ENCODE results near the gene NFE2L1.

Gene NFE2L1

DNA sequence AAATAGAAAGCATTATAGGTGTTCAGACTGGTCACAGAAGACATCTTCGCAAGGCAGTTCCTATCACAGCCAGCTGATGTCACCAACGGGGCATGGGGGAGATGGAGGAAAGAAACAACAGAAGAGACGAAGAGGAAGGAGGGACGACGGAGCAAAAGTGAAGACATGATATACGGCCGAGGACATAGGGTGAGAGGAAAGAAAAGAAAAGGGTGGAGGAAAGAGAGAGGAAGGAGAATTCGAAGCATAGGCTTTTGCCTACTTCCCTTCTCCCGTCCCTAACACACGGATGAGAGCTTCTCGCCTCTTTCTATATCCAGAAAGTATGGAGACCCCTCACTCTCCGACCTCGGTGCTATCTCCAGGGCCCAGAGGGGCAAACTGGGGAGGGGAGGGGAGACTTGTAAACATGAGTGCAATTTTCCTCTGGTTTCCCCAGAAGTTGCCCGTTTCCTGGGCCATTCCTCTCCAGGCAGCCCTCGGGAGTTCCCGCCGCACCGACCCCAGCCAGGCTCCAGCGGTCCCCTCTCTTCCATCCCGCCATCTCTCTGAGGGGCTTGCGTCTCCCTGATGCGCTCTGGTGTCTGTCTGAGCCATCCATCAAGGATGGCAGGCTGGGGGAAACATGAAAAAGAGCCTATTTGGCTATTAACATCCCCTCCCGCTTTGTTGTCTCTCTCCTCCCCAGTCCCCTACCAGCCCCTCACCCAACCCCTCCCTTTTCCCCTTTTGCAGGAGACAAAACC, 36.6 kb upstream of the NFE2L1 start:
- H3K36me3 ChIP-seq (replicated peaks), result no peaks in the 10 kb centered on the region
- TF ChIP-seq, protein P1, sequence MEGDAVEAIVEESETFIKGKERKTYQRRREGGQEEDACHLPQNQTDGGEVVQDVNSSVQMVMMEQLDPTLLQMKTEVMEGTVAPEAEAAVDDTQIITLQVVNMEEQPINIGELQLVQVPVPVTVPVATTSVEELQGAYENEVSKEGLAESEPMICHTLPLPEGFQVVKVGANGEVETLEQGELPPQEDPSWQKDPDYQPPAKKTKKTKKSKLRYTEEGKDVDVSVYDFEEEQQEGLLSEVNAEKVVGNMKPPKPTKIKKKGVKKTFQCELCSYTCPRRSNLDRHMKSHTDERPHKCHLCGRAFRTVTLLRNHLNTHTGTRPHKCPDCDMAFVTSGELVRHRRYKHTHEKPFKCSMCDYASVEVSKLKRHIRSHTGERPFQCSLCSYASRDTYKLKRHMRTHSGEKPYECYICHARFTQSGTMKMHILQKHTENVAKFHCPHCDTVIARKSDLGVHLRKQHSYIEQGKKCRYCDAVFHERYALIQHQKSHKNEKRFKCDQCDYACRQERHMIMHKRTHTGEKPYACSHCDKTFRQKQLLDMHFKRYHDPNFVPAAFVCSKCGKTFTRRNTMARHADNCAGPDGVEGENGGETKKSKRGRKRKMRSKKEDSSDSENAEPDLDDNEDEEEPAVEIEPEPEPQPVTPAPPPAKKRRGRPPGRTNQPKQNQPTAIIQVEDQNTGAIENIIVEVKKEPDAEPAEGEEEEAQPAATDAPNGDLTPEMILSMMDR (IDR thresholded peaks at IDR 0.05; ENCODE audit: low read depth, low read length, missing control alignments), result peak; percentile 77
- H3K27ac ChIP-seq, result no peak overlapping the region
- in situ Hi-C loops (cut with HindIII; ENCODE audit: low pct_ligation_motif_present, low sequenced_read_pairs), result no loop called here
- H3K4me3 ChIP-seq (ENCODE audit: low read depth, low read length), result peak overlapping the region; percentile 54
- H3K27me3 ChIP-seq (replicated peaks), result no peaks in the 10 kb centered on the region
- DNase-seq, result peak; percentile 40

DNA sequence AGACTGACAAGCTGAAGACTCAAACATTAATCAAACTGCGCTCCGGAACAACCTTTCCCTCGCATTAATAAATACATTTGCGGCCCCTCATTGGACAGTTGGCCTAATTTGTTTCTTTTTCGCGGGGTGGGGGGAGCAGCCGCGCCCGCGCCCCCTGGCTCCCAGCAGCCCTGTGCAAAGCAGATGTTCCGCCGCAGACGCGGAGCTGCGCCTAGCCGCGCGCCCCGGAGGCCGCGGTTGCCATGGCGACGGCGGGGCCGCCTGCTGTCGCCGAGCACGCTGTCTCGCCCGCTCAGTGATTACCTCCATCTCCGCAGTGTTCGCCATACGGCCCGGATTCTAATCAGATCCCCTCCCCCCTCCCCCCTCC, 36.0 kb upstream of the NFE2L1 start:
- Histone ChIP-seq H3K27ac (no peak overlapping the region), H3K36me3 (replicated peaks) (no peaks in the 10 kb centered on the region), H3K27me3 (replicated peaks) (no peaks in the 10 kb centered on the region), H3K4me3 (ENCODE audit: low read depth, low read length) (peak overlapping the region; percentile 54)
- in situ Hi-C loops (cut with HindIII; ENCODE audit: low pct_ligation_motif_present, low sequenced_read_pairs), result no loop called here
- TF ChIP-seq, protein P1 (IDR thresholded peaks at IDR 0.05; ENCODE audit: low read depth, low read length, missing control alignments), result no peak
- no peak for DNase-seq

DNA sequence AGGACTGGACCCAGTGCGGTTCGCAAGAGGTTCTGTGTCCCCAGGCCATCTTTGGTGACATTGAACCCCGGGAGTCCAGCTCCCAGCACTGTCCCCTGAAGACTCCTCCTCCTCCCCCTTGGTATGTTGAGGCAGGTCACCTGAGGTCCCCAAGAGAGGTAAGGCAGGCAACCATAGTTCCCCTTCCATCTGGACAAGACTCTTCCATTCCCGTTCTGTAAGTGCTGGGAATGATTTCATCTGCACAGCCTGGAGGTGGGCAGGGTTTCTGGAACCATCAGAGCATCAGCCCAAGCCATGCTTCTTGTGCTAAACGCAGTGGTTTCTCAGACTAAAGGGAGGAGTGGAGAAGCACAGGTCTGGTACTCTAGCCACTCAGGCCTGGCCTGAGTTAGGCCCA, 35.5 kb upstream of the NFE2L1 start:
- Histone ChIP-seq H3K27me3 (replicated peaks) (no peaks in the 10 kb centered on the region), H3K36me3 (replicated peaks) (no peaks in the 10 kb centered on the region), H3K4me3 (ENCODE audit: low read depth, low read length) (peak overlapping the region; percentile 54), H3K27ac (no peak overlapping the region)
- in situ Hi-C loops (cut with HindIII; ENCODE audit: low pct_ligation_motif_present, low sequenced_read_pairs), result no loop called here
- DNase-seq, result no peak
- TF ChIP-seq, protein P1 (IDR thresholded peaks at IDR 0.05; ENCODE audit: low read depth, low read length, missing control alignments), result no peak

DNA sequence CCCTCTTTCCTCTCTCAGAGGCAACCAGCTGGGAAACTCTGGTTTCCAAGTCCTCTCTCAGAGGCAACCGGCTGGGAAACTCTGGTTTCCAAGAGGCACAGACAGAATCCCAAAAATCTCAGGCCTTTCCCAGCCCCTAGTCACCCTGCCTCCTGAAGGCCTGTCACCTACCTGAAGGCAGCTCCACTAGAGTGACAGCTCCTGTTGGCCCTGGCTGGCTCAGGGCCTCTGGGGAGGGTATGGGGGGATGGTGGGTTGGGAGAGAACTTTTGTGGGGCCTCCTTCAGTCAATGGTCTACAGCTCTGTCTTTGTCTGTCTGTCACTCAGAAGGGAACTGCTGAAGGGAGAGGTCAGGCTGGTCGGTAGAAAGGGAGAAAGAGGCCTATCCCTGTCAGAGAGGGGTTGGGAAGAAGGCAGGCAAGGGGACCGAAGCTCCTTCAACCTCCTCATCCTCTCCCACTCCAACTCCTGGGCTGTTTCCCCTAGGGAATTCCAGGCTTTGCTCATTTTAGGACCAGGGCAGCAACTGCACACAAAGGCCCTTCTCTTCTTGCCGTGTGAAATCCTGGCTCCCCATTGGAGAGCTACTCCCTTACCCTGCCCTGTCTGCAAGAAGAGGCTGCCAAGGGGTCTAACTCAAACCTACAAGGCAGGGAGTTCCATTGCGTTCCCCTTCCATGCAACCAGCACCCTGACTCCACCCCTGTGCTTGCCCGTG, 34.1 kb upstream of the NFE2L1 start:
- no peak for DNase-seq
- Histone ChIP-seq H3K36me3 (replicated peaks) (no peaks in the 10 kb centered on the region), H3K27ac (no peak overlapping the region), H3K4me3 (ENCODE audit: low read depth, low read length) (no peak overlapping the region), H3K27me3 (replicated peaks) (no peaks in the 10 kb centered on the region)
- TF ChIP-seq, protein P1 (IDR thresholded peaks at IDR 0.05; ENCODE audit: low read depth, low read length, missing control alignments), result no peak
- in situ Hi-C loops (cut with HindIII; ENCODE audit: low pct_ligation_motif_present, low sequenced_read_pairs), result no loop called here

DNA sequence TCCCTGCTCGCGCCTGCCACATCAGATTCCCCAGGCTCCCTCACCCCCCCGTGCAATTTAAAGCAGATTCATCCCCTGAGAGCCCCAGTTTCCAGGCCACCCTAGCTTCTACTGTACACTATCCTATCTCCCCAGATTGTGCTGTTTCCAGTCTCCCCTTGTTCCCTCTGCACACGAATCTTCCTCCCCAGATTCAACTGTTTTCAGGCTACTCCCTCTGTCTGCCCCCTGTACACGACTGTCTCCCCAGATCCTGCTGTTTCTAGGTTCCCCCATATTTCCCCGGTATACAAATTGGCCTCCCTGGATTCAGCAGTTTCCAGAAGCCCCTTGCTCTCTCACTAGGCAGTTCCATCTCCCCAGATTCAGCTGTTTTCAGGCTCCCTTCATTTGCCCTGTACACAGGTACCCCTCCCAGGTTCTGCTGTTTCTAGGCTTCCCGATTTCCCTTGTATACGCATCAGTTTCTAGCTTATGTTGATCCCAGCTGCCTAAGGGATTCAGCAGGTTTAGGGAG, 33.5 kb upstream of the NFE2L1 start:
- DNase-seq, result no peak
- in situ Hi-C loops (cut with HindIII; ENCODE audit: low pct_ligation_motif_present, low sequenced_read_pairs), result no loop called here

More for the DNA sequence above, 33.5 kb upstream of the NFE2L1 start:
- TF ChIP-seq, protein P1 (IDR thresholded peaks at IDR 0.05; ENCODE audit: low read depth, low read length, missing control alignments), result no peak
- no peak overlapping the region for H3K4me3 ChIP-seq (ENCODE audit: low read depth, low read length)
- no peaks in the 10 kb centered on the region for H3K36me3 ChIP-seq (replicated peaks)
- H3K27ac ChIP-seq, result no peak overlapping the region
- H3K27me3 ChIP-seq (replicated peaks), result peaks cover 2% of the 10 kb centered on the region
